ENCODE results near the gene EMC9.

The EMC9 gene, protein sequence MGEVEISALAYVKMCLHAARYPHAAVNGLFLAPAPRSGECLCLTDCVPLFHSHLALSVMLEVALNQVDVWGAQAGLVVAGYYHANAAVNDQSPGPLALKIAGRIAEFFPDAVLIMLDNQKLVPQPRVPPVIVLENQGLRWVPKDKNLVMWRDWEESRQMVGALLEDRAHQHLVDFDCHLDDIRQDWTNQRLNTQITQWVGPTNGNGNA

GRCh38 chr14:24141097-24141880, at the start of gene EMC9:
Gene EMC9, minus strand, starts transcription at chr14:24141591. Its CDS starts 287 bp downstream, at chr14:24141304.
- DNase-seq (ENCODE audit: low spot score), result peak; percentile 95
- no peak for TF ChIP-seq CTCF (IDR thresholded peaks at IDR 0.05; ENCODE audit: extremely low read depth, missing control alignments)

DNA sequence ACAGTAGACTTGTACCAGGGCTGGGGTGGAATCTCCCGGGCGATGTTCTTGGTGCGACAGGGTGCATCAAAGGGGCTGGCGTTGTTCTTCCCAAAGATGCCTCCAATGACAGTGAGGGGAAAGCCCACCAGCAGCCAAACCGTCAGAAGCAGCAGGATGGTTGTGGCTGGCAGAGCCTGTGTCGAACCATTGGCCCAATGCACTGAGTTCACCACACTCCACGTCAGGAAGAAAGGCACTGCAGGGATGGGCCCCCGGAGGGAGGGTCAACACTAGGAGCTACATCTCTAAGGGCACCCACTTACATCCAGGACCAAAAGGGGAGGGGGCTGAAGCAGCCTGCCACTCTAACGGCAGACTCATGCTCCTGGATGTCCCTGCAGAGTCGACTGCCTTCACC, 49.0 kb upstream of the EMC9 start:
- no peak for DNase-seq (ENCODE audit: low spot score)
- TF ChIP-seq CTCF (IDR thresholded peaks at IDR 0.05; ENCODE audit: extremely low read depth, missing control alignments), result no peak

- no peak for DNase-seq (ENCODE audit: low spot score)
- TF ChIP-seq CTCF (IDR thresholded peaks at IDR 0.05; ENCODE audit: extremely low read depth, missing control alignments), result no peak
Measured at GRCh38 chr14:24189460-24189859, 48.1 kb upstream of the EMC9 start.

DNA sequence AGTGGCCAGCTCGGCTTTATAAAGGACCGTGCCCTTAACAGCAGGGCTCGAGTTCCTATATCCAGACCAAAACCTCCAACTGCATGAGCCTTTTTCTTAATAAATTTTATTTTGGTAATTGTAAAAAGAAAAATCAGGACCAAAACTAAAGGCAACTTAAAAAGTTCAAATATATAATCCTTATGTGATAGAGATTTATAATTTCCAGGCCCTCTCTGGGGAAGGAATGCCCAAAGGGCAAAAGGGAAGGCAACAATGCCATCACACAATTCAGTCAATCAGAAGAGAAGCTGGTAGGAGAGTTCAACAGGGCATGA, 47.6 kb upstream of the EMC9 start:
- no peak for TF ChIP-seq CTCF (IDR thresholded peaks at IDR 0.05; ENCODE audit: extremely low read depth, missing control alignments)
- DNase-seq (ENCODE audit: low spot score), result no peak

DNA sequence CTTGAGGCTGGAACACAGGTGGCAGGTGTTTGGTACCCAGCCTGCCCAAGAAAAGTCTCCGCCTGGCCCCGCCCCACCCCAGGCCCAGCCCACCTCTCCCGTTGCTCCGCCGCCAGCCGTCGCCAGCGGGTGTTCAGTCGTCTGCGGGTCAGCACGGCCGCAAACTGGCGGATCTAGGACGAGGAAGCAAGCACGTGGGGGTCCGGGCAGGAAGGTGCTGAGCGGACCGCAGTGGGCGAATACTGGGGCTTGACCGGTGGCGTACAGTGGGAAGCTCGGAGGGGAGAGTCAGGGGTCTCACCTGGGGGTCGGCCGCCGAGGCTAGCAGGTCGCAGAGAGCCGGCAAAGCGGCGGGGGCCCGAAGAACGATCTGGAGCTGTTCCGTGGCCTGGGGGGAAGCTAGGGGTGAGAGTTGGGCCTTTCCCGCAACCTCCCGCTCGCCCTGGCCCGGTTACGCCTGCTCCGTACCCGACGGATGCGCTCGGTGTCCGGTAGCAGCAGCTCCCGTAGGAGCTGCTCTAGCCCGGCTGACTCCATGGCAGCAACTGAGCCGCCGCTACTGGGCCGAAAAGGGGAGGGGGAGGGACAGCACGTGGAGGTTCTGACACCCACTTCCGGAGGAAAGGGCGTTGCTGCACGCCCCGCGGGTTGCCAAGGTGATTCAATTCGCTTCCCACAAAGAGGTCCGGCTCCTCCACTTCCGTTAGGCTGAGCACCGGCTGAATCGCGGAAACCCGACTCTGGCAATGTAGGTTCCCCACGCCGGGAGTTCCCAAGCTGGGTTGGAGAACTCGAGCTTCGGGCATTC, 47.1 kb upstream of the EMC9 start, which contains the start of gene IPO4:
IPO4 (minus strand) TSS at position 566 of the 808 bp plus-strand sequence; CDS start at position 537, 29 bp downstream.
- DNase-seq (ENCODE audit: low spot score), result peak; percentile 98
- no peak for TF ChIP-seq CTCF (IDR thresholded peaks at IDR 0.05; ENCODE audit: extremely low read depth, missing control alignments)

DNA sequence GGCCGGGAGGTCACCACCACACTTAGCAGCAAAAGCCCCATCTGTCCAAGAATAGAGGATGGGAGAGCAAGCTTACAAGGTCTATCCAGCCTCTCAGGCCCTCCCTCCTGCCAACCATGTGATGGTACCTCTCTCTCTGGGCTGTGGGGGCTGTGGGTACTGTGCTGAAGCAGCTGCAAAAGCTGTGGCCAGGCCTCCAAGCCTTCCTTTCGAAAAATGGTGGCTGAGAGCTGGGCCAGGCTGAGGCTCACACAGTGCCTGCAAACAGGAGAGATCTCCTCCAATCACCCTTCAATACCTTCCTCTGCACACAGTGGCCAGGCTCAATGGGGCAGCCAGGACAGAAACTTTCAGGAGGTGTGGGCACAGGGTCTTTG, 46.1 kb upstream of the EMC9 start:
- no peak for TF ChIP-seq CTCF (IDR thresholded peaks at IDR 0.05; ENCODE audit: extremely low read depth, missing control alignments)

More for the DNA sequence above, 46.1 kb upstream of the EMC9 start:
- DNase-seq (ENCODE audit: low spot score), result no peak

Data from GM20000 (cell line).